Adipocyte (in vitro differentiated cells): ENCODE data around the gene ITGA1.

Experiments
- DNase-seq: peaks from one replicate; pipeline ENCODE4 v3.0.0-alpha.2; 2015; ENCODE audit warnings: low read depth
- H3K27me3 ChIP-seq: replicated peaks from 2 replicates; pipeline ENCODE4 v1.7.0; 2013; ENCODE audit warnings: mild to moderate bottlenecking, low read length, moderate library complexity; ENCODE audit not compliant: control insufficient read depth, insufficient read depth
- H3K36me3 ChIP-seq: 2 replicates; pipeline ENCODE4 v1.7.0; 2013; ENCODE audit warnings: low read length, mild to moderate bottlenecking, moderate library complexity; ENCODE audit not compliant: control insufficient read depth, insufficient read depth, severe bottlenecking
- H3K4me1 ChIP-seq: 2 replicates; pipeline ENCODE4 v1.7.0; 2013; ENCODE audit warnings: mild to moderate bottlenecking, low read length, moderate library complexity; ENCODE audit not compliant: control insufficient read depth, insufficient read depth
- H3K4me3 ChIP-seq: 2 replicates; pipeline ENCODE4 v1.7.0; 2013; ENCODE audit warnings: mild to moderate bottlenecking, low read length, moderate library complexity
- H3K9ac ChIP-seq: 2 replicates; pipeline ENCODE4 v1.7.0; 2013; ENCODE audit warnings: mild to moderate bottlenecking, low read length, moderate library complexity
- H3K9me3 ChIP-seq: 2 replicates; pipeline ENCODE4 v1.7.0; 2013; ENCODE audit warnings: mild to moderate bottlenecking, low read length, moderate library complexity; ENCODE audit not compliant: control insufficient read depth

ITGA1 gene

GRCh38 chr5:52990528-52990925, 202.8 kb downstream of the ITGA1 start:
- Histone ChIP-seq H3K9ac (peak overlapping the region; percentile 74), H3K4me3 (peak overlapping the region; percentile 89), H3K4me1 (peaks cover 19% of the 10 kb centered on the region)

GRCh38 chr5:52993367-52993766, 205.7 kb downstream of the ITGA1 start:
- Histone ChIP-seq H3K27me3 (no peaks in the 10 kb centered on the region), H3K36me3 (no peaks in the 10 kb centered on the region), H3K9ac (no peak overlapping the region), H3K4me1 (peaks cover 11% of the 10 kb centered on the region), H3K4me3 (no peak overlapping the region), H3K9me3 (no peaks in the 10 kb centered on the region)
- no peak for DNase-seq

More at GRCh38 chr5:52990528-52990925, 202.8 kb downstream of the ITGA1 start:
- H3K36me3 ChIP-seq: no peaks in the 10 kb centered on the region
- H3K9me3 ChIP-seq: no peaks in the 10 kb centered on the region
- no peak for DNase-seq
- H3K27me3 ChIP-seq: no peaks in the 10 kb centered on the region

DNA sequence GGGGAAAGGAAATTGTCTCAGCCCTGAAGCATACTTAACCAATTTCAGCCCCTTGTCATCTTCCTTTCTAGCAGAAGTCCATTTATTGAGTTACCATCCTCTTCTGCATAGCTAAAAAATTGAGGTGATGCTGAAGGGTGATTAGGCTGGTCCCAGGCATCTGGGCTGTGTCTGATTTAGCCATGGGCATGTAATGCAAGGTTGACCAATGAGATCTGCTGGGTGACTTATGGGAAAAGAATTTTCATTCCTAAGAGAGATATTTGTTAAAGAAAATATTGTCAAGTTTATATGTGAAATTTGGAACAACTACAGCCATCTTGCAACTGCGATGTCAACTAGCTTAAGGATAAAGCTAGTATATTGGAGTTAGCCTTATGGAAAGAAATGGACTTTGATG, 206.6 kb downstream of the ITGA1 start:
- Histone ChIP-seq H3K4me3 (no peak overlapping the region), H3K9me3 (no peaks in the 10 kb centered on the region), H3K27me3 (no peaks in the 10 kb centered on the region), H3K4me1 (peaks cover 7% of the 10 kb centered on the region), H3K36me3 (no peaks in the 10 kb centered on the region), H3K9ac (no peak overlapping the region)
- DNase-seq: no peak

- DNase-seq: no peak
- Histone ChIP-seq H3K36me3 (no peaks in the 10 kb centered on the region), H3K27me3 (no peaks in the 10 kb centered on the region), H3K4me1 (peaks cover 7% of the 10 kb centered on the region), H3K9ac (no peak overlapping the region), H3K4me3 (no peak overlapping the region), H3K9me3 (no peaks in the 10 kb centered on the region)
Measured at GRCh38 chr5:52995095-52995494, 207.4 kb downstream of the ITGA1 start.

DNA sequence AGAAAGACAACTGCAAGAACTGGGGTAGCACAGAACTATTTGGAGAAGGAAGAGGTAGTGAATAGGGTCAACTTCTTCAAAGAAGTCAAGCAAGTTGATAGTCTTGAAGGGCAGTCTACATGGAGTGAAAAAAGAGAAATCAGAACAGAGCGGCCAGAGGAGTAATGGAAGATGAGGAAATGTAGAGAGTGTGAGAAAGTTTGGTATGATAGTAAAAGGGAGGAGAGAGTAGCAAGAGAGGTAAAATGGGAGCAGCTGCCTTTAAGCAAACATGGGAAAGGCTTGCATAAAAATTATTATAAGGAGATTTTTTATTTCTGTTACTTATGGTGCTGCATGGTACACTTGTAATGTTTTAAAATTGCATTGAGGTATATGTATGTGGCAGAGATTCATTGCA, 208.2 kb downstream of the ITGA1 start:
- Histone ChIP-seq H3K9me3 (no peaks in the 10 kb centered on the region), H3K9ac (no peak overlapping the region), H3K4me1 (no peaks in the 10 kb centered on the region), H3K4me3 (no peak overlapping the region), H3K27me3 (no peaks in the 10 kb centered on the region), H3K36me3 (no peaks in the 10 kb centered on the region)
- no peak for DNase-seq

DNA sequence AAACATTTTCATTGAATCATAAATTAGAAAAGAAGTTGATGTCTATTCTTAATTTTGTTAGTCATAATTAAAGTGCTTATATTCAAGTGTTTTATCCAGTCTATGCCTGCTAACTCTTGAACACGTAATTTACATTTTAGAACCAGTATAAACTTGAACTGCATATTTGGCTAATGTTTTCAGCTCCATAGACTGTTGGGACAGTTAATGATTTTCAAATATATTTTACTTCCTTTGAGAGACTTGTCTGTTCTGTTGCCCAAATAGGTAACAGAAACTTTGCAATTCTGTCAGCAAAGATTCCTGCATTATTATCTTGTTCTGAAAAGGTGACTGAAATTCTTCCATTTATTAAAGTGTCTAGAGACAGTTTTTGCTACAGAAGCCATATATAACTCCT, 209.3 kb downstream of the ITGA1 start:
- H3K4me3 ChIP-seq: no peak overlapping the region
- no peaks in the 10 kb centered on the region for H3K9me3 ChIP-seq
- H3K36me3 ChIP-seq: no peaks in the 10 kb centered on the region
- H3K9ac ChIP-seq: no peak overlapping the region
- no peak for DNase-seq
- no peaks in the 10 kb centered on the region for H3K27me3 ChIP-seq
- no peaks in the 10 kb centered on the region for H3K4me1 ChIP-seq

DNA sequence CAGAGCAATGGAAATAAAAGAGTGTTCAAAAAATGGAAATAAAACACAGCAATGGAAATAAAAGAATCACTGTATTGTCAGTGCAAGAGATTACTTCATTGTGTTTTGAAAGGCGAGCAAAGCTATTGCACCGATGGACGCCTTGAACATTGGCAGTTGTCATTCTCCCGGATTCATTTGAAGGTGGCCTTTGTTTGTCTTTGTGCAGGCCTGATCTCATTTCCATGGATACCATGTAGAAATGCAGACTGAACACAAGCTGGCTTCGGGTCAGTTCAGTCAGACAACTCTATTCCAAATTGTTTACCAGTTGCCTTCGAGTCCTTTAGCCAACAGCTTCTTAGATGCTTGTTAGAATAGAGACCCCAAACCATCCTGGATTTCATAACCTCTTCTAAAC, 209.7 kb downstream of the ITGA1 start:
- no peak overlapping the region for H3K9ac ChIP-seq
- no peak for DNase-seq
- H3K4me3 ChIP-seq: no peak overlapping the region
- no peaks in the 10 kb centered on the region for H3K27me3 ChIP-seq
- H3K4me1 ChIP-seq: no peaks in the 10 kb centered on the region
- H3K9me3 ChIP-seq: no peaks in the 10 kb centered on the region
- no peaks in the 10 kb centered on the region for H3K36me3 ChIP-seq

GRCh38 chr5:52998552-52999313, 211.0 kb downstream of the ITGA1 start:
- Histone ChIP-seq H3K9ac (no peak overlapping the region), H3K4me3 (no peak overlapping the region), H3K4me1 (no peaks in the 10 kb centered on the region), H3K9me3 (no peaks in the 10 kb centered on the region), H3K27me3 (no peaks in the 10 kb centered on the region), H3K36me3 (no peaks in the 10 kb centered on the region)
- DNase-seq: no peak

GRCh38 chr5:52999344-52999949, 211.7 kb downstream of the ITGA1 start:
- no peak for DNase-seq

DNA sequence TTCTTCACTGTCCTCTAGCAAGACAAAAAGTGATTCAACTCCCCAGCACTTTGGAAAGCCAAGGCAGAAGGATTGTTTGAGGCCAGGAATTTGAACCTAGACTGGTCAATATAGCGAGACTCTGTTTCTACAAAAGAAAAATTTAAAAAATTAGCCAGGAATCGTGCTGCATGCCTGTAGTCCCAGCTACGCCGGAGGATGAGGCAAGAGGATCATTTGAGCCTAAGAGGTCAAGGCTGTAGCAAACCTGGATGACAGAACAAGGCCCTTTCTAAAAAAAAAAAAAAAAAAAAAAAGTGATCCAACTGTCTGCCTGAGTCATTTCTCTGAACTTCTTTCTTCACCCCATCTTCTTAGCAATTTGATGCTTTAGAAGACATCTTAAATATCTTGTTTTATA, 213.8 kb downstream of the ITGA1 start:
- Histone ChIP-seq H3K36me3 (no peaks in the 10 kb centered on the region), H3K4me3 (no peak overlapping the region), H3K27me3 (no peaks in the 10 kb centered on the region), H3K9ac (no peak overlapping the region), H3K9me3 (no peaks in the 10 kb centered on the region), H3K4me1 (no peaks in the 10 kb centered on the region)
- no peak for DNase-seq

More at GRCh38 chr5:52999344-52999949, 211.7 kb downstream of the ITGA1 start:
- Histone ChIP-seq H3K4me3 (no peak overlapping the region), H3K9ac (no peak overlapping the region), H3K9me3 (no peaks in the 10 kb centered on the region), H3K27me3 (no peaks in the 10 kb centered on the region), H3K36me3 (no peaks in the 10 kb centered on the region), H3K4me1 (no peaks in the 10 kb centered on the region)

GRCh38 chr5:53002491-53002890, 214.8 kb downstream of the ITGA1 start:
- DNase-seq: no peak
- Histone ChIP-seq H3K4me1 (peaks cover 9% of the 10 kb centered on the region), H3K27me3 (no peaks in the 10 kb centered on the region), H3K36me3 (no peaks in the 10 kb centered on the region), H3K4me3 (no peak overlapping the region), H3K9me3 (no peaks in the 10 kb centered on the region), H3K9ac (no peak overlapping the region)
